ENCODE results near the gene PDX1.

Gene PDX1

GRCh38 chr13:27971236-27971645 lies 51.4 kb downstream of the PDX1 start:
- Histone ChIP-seq H3K27me3 (ENCODE audit: control insufficient read depth in 2 of 2, insufficient read depth in 2 of 2, low read length in 2 of 2) (peaks cover 20 to 21% of the 10 kb centered on the region in 2 donors), H3K4me3 (ENCODE audit: low read length in 2 of 2) (peak overlapping the region; percentile 80 to 89), H3K27ac (ENCODE audit: low read depth in 2 of 2, low read length in 2 of 2) (peak overlapping the region; percentile 84 to 100), H3K4me1 (ENCODE audit: control insufficient read depth in 2 of 2, insufficient read depth in 2 of 2, low read length in 2 of 2) (peaks cover 25 to 50% of the 10 kb centered on the region in 2 donors), H3K9ac (ENCODE audit: low read depth in 1 of 2, low read length in 2 of 2) (peak overlapping the region; percentile 70 to 94), H3K9me3 (ENCODE audit: control insufficient read depth in 2 of 2, low read length in 2 of 2) (no peaks in the 10 kb centered on the region), H3K36me3 (ENCODE audit: control insufficient read depth in 2 of 2, insufficient read depth in 2 of 2, low read length in 2 of 2) (peaks cover 6% of the 10 kb centered on the region in 2 donors)

- peaks cover 25 to 50% of the 10 kb centered on the region in 2 donors for H3K4me1 ChIP-seq (ENCODE audit: control insufficient read depth in 2 of 2, insufficient read depth in 2 of 2, low read length in 2 of 2)
- H3K27me3 ChIP-seq (ENCODE audit: control insufficient read depth in 2 of 2, insufficient read depth in 2 of 2, low read length in 2 of 2): peaks cover 24 to 26% of the 10 kb centered on the region in 2 donors
- peak overlapping the region; percentile 84 to 100 for H3K27ac ChIP-seq (ENCODE audit: low read depth in 2 of 2, low read length in 2 of 2)
- H3K9ac ChIP-seq (ENCODE audit: low read depth in 1 of 2, low read length in 2 of 2): peak overlapping the region; percentile 70 to 94
- H3K36me3 ChIP-seq (ENCODE audit: control insufficient read depth in 2 of 2, insufficient read depth in 2 of 2, low read length in 2 of 2): peaks cover 6% of the 10 kb centered on the region in 2 donors
- no peaks in the 10 kb centered on the region for H3K9me3 ChIP-seq (ENCODE audit: control insufficient read depth in 2 of 2, low read length in 2 of 2)
- H3K4me3 ChIP-seq (ENCODE audit: low read length in 2 of 2): peak overlapping the region; percentile 26 to 37
Observed at GRCh38 chr13:27971776-27972477, 52.1 kb downstream of the PDX1 start.

- H3K4me1 ChIP-seq (ENCODE audit: control insufficient read depth in 2 of 2, insufficient read depth in 2 of 2, low read length in 2 of 2): peaks cover 25 to 50% of the 10 kb centered on the region in 2 donors
- H3K27me3 ChIP-seq (ENCODE audit: control insufficient read depth in 2 of 2, insufficient read depth in 2 of 2, low read length in 2 of 2): peaks cover 20 to 24% of the 10 kb centered on the region in 2 donors
- peak overlapping the region; percentile 84 to 100 for H3K27ac ChIP-seq (ENCODE audit: low read depth in 2 of 2, low read length in 2 of 2)
- peak overlapping the region in 1 of 2 donors; percentile 70 for H3K9ac ChIP-seq (ENCODE audit: low read depth in 1 of 2, low read length in 2 of 2)
- no peaks in the 10 kb centered on the region for H3K9me3 ChIP-seq (ENCODE audit: control insufficient read depth in 2 of 2, low read length in 2 of 2)
- H3K36me3 ChIP-seq (ENCODE audit: control insufficient read depth in 2 of 2, insufficient read depth in 2 of 2, low read length in 2 of 2): peaks cover 4 to 6% of the 10 kb centered on the region in 2 donors
- no peak overlapping the region for H3K4me3 ChIP-seq (ENCODE audit: low read length in 2 of 2)
Observed at GRCh38 chr13:27972478-27972820, 52.6 kb downstream of the PDX1 start.

GRCh38 chr13:27973291-27973690 lies 53.5 kb downstream of the PDX1 start:
- Histone ChIP-seq H3K27ac (ENCODE audit: low read depth in 2 of 2, low read length in 2 of 2) (peak overlapping the region; percentile 91 to 95), H3K36me3 (ENCODE audit: control insufficient read depth in 2 of 2, insufficient read depth in 2 of 2, low read length in 2 of 2) (no peaks in the 10 kb centered on the region), H3K4me1 (ENCODE audit: control insufficient read depth in 2 of 2, insufficient read depth in 2 of 2, low read length in 2 of 2) (peaks cover 25 to 50% of the 10 kb centered on the region in 2 donors), H3K4me3 (ENCODE audit: low read length in 2 of 2) (no peak overlapping the region), H3K9me3 (ENCODE audit: control insufficient read depth in 2 of 2, low read length in 2 of 2) (no peaks in the 10 kb centered on the region), H3K27me3 (ENCODE audit: control insufficient read depth in 2 of 2, insufficient read depth in 2 of 2, low read length in 2 of 2) (peaks cover 18% of the 10 kb centered on the region in 2 donors), H3K9ac (ENCODE audit: low read depth in 1 of 2, low read length in 2 of 2) (peak overlapping the region in 1 of 2 donors; percentile 9)

GRCh38 chr13:27973961-27974662 lies 54.3 kb downstream of the PDX1 start:
- Histone ChIP-seq H3K4me3 (ENCODE audit: low read length in 2 of 2) (peak overlapping the region in 1 of 2 donors; percentile 8), H3K36me3 (ENCODE audit: control insufficient read depth in 2 of 2, insufficient read depth in 2 of 2, low read length in 2 of 2) (no peaks in the 10 kb centered on the region), H3K9me3 (ENCODE audit: control insufficient read depth in 2 of 2, low read length in 2 of 2) (no peaks in the 10 kb centered on the region), H3K27ac (ENCODE audit: low read depth in 2 of 2, low read length in 2 of 2) (peak overlapping the region; percentile 91 to 95), H3K4me1 (ENCODE audit: control insufficient read depth in 2 of 2, insufficient read depth in 2 of 2, low read length in 2 of 2) (peaks cover 25 to 52% of the 10 kb centered on the region in 2 donors), H3K9ac (ENCODE audit: low read depth in 1 of 2, low read length in 2 of 2) (peak overlapping the region in 1 of 2 donors; percentile 94), H3K27me3 (ENCODE audit: control insufficient read depth in 2 of 2, insufficient read depth in 2 of 2, low read length in 2 of 2) (peaks cover 13 to 14% of the 10 kb centered on the region in 2 donors)
